GM12864 (cell line): ENCODE measurements around the gene EPSTI1.
A peak's percentile ranks its signal among the peaks of the same experiment; 100 is the strongest.
"Not testable (repeated sequence)": the region's sequence is repeated elsewhere in the genome, so short reads cannot be mapped to it uniquely, and the experiment has no call there.

Experiments
- DNase-seq: peaks from one replicate; pipeline ENCODE4 v3.0.0-alpha.2; 2011; ENCODE audit warnings: low read depth
- H3K4me3 ChIP-seq: 2 replicates; pipeline ENCODE4 v1.5.1; 2011; ENCODE audit warnings: mild to moderate bottlenecking, low read depth, low read length, control low read depth
- TF ChIP-seq, protein P1 (sequence below): IDR thresholded peaks from 2 replicates; pipeline ENCODE4 v1.5.1; 2011; ENCODE audit warnings: low read depth, mild to moderate bottlenecking, moderate library complexity, low read length, control low read depth, inconsistent platforms; ENCODE audit errors: missing control alignments

Gene EPSTI1

DNA sequence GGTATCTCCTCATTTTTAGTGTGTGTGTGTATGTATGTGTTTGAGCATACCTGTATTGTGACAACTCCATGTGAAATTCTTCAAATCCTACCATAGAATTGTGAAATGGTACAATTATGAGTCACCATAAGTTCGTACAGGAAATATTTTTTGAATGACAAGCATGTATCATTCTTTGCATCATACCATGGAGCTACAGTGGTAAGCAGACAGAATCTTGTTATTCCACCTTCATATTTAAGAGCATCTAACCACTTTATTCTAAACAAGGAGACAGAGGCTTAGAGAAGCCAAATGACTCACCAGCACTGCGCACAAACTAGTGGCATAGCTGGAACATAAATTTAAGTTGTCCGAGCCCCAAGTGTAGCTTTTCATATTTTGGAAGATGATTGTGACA is 4.5 kb upstream of the EPSTI1 start:
- TF ChIP-seq, protein P1, sequence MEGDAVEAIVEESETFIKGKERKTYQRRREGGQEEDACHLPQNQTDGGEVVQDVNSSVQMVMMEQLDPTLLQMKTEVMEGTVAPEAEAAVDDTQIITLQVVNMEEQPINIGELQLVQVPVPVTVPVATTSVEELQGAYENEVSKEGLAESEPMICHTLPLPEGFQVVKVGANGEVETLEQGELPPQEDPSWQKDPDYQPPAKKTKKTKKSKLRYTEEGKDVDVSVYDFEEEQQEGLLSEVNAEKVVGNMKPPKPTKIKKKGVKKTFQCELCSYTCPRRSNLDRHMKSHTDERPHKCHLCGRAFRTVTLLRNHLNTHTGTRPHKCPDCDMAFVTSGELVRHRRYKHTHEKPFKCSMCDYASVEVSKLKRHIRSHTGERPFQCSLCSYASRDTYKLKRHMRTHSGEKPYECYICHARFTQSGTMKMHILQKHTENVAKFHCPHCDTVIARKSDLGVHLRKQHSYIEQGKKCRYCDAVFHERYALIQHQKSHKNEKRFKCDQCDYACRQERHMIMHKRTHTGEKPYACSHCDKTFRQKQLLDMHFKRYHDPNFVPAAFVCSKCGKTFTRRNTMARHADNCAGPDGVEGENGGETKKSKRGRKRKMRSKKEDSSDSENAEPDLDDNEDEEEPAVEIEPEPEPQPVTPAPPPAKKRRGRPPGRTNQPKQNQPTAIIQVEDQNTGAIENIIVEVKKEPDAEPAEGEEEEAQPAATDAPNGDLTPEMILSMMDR = no peak
- no peak overlapping the region for H3K4me3 ChIP-seq
- DNase-seq = no peak

DNA sequence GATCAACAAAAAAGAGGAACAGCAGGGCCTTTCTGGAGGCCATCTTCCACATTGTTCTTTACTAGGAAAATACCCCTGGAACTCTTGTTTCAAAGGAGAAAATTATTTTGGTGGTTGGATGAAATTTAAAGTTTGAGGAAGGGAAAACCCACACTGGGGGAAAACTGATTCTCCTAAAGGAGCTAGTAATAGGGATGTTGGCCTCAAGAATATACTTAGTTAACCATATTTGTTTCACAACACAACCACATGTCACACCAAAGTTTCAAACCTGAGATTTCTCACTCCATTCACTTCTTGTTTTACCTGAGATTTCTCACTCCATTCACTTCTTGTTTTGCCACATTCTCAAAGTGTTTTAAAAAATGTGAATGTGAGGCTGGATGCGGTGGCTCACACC is 2.8 kb upstream of the EPSTI1 start:
- TF ChIP-seq, protein P1 = no peak
- H3K4me3 ChIP-seq = no peak overlapping the region
- DNase-seq = no peak

DNA sequence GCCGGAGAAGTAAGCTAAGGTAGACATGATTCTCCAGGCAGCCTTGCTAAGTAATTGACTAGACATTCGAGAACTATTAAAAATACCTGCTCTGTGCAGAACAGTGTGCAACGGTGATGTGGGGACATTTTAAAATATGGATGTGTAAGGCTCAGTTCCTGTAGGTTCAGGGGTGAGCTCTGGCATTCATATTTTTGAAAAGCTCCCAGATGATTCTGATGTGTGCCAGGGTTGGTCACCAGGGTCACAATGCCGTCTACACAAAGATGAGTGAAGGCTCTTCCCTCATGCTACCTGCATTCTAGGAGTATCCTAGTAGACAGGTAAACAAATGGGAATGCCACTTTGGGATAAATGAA is 702 bp upstream of the EPSTI1 start:
- TF ChIP-seq, protein P1 = no peak
- H3K4me3 ChIP-seq = peak overlapping the region; percentile 63; the same call in 1 of the 2 replicates
- no peak for DNase-seq

DNA sequence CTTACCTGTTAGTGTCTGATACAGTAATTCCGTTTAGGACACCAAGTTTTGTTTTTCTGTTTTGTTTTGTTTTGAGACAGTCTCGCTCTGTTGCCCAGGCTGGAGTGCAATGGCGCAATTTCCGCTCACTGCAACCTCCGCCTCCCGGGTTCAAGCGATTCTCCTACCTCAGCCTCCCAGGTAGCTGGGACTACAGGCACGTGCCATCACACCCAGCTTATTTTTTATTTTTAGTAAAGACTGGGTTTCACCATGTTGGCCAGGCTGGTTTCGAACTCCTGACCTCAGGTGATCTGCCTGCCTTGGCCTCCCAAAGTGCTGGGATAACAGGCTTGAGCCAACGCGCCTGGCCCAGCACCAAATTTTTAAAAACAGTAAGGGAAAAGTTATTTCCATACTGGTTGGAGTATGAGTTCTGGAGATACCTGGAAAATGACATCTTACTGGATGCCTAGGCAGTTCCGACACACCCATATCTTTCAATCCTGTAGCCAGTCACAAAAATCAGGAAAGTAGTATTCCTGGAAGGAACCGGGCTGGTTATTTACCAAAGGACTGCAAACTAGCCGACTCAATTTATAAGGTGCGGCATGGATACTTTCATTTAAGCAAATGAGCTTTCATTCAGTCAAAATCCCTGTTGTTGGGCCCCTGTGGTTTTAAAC is 676 bp downstream of the EPSTI1 start:
- H3K4me3 ChIP-seq = peak overlapping the region; percentile 63
- DNase-seq = not testable (repeated sequence)

DNA sequence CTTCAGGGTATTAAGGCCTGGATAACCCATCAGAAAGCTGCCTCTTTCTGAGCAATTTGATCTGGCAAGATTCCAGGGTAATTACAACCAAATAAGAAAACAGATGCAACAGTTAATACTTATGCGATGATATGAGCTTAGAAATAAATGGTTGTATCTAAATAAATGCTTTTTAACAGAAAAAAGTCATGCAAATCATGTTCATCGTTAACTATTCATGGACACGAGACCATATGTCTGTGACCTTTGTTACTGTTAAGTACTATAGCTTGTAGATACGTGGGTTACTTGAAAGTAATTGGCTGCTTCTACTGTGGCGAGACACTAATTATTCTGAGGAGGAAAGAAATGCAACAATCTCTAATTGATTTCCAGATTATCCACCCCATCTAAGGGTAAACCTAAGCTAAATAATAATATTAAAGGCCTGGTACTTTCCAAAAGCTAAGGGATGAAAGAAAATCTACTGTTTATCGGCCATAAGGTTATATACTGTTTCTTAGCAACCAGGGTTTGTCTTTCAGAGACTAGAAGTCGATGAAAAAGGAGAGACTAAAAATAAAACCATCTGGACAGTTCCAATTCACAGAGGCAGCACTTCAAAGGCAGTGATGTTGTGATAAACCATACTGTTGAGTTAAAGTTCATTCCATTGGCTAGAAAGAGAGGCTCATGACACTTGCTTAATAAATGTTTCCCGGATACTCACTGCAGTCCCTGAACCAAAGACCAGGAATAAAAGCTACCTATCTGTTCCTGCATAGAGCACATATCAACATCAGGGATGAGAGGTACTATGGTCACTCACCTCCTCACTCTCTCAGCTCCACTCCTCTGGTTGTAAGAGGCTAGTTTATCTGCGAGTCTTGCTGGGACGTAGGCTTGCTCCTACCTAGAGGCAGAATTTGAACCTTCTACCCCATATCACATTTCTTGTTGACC is 1.5 kb downstream of the EPSTI1 start:
- H3K4me3 ChIP-seq = peak overlapping the region; percentile 63
- TF ChIP-seq, protein P1 = no peak
- no peak for DNase-seq

DNA sequence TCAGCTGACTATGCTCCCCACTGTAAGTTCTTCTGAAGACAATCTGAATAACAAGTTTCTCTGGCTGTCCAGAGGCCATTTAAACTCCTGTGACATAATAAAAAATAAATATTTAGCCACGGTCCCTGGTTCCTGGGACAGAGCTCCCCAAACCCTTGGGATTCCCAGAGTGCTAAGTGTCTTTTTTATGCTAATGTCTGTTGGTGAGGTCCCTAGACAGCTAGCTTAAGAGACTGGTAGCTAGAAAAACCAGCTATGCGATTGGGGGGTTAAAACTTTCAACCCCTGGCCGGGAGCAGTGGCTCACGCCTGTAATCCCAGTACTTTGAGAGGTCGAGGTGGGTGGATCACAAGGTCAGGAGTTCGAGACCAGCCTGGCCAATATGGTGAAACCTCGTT is 5.9 kb downstream of the EPSTI1 start:
- no peak for DNase-seq
- H3K4me3 ChIP-seq = no peak overlapping the region
- TF ChIP-seq, protein P1 = no peak

DNA sequence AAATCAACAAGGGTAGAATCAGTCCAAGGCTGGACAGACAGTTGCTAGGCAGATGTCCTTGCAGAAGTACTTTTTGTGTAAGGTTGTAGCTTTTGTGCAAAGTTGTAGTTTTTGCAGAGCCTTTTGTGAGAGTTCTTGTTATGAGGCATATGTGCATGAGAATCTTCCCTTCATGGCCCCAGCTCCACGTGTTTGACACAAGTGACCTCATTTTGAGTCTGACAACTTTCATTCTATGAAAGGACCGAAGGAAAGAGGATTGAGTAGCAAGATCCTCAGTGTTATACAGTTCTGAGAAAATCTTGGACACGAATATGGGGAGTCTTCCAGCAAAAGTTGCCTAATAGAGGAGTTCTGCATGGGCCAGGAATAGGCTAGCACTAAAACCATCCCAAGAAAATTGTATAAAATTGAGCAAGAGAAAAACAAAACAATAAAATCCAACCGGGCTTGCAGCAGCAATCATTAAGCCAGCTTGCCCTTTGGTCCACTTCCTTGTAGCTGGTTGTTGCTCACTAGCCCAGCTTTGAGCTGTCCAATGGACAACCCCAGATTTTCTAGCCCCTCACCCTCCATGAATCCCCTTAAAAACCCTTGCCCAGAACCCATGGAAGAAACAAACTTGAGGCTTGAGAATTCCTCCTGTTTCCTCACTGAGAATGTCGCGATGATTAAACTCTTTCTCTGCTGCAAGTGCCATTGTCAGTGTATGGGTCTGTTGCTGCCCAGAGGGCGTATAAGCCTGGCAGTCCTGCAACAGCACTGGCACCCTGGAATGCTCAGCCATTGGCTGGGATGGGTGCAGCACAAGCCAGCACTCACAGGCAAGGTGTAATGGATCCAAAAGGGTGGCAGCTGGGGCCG is 6.5 kb downstream of the EPSTI1 start:
- no peak for DNase-seq
- TF ChIP-seq, protein P1 = no peak
- no peak overlapping the region for H3K4me3 ChIP-seq
